GM18508 (cell line): ENCODE results near the gene MUC22.
"Not testable (repeated sequence)": the region's sequence is repeated elsewhere in the genome, so short reads cannot be mapped to it uniquely, and the experiment has no call there.

Experiments used
- ATAC-seq: cut with Tn5 transposase; IDR thresholded peaks from one replicate; pipeline ENCODE4 v1.9.1; 2021; ENCODE audit warnings: moderate number of reproducible peaks; ENCODE audit not compliant: insufficient read depth, unreplicated experiment

The MUC22 gene

DNA sequence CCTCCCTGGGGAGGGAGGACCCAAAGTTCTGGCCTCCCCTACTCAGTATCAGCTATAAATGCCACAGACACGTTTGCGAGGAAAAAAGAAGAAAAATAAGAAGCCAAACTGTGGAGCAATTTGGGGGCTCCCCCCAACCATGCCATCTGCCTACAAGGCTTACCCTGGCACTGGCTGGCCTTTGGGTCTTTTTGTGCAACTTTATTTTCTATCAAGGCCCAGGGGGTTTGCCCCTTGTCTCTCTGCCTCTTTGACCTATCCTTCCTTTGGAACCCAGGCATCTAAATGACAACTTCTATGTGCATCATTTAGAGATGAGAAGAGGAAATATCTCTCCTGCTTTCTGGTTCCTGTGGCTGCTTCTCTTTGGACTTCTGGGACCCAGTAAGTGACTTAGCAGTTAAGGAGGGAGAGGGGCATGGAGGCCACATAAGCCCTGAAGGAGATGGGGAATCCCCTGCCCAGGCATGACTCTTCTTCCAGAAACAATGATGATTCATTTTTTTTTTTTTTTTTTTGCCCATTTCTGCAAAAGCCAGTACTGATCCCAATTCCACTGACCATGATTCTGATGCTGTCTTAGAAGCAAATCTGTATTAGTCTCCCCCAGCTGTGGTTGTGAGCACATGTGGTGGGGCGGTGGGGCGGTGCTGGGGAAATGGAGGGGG, at the start of gene MUC22:
TSS of gene MUC22 (plus strand) at position 82 of the 668 bp plus-strand sequence. CDS start at position 315, 233 bp downstream.
- ATAC-seq = no peak

DNA sequence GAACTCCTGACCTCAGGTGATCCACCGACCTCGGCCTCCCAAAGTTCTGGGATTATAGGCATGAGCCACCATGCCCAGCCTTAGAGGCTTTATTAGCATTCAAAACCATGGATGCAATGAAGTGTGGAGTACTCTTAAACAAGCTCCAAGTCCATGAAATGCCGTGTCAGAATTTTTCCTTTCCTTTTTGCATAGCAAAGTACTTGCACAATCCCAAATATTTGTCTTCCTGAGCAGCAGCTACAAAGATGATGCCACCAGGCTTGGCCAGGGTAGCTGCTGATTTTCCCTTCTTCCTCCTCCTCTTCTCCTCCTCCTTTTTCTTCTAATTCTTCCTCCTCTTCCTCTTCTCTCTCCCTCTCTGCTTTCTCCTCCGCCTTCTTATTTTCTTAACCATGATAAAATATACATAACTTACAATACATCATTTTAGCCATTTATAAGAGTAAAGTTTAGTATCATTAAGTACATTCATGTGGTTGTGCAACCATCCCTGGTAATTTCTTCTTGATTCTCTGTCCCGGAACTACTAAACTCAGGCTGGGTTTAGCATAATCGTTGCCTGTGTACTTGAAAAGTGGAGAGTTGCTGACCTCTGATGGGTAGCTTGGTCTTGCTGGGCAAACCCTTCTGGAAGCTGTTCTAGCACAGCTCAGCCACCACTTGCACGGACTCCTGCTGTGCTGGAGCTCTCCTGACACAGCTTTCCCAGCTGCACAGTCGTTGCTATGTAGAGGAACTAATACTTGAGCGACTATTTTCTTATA, 49.2 kb upstream of the MUC22 start:
- no peak for ATAC-seq

DNA sequence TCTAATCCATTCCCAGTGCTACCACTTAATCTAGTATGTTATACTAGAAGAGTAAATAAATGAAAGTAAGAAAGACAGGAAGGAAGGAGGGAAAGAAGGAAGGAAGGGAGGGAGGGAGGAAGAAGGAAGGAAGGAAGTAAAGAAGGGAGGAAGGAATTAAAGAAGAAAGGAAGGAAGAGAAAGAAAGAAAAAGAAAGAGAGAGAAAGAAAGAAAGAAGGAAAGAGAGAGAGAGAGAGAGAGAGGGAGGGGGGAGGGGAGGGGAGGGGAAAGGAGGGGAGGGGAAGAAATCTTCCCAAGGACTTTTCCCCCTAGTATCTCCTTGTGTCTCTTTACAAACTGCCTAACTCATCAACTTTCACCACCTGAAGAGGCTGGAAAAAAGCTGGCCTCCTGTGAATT, 47.6 kb upstream of the MUC22 start:
- ATAC-seq = no peak

DNA sequence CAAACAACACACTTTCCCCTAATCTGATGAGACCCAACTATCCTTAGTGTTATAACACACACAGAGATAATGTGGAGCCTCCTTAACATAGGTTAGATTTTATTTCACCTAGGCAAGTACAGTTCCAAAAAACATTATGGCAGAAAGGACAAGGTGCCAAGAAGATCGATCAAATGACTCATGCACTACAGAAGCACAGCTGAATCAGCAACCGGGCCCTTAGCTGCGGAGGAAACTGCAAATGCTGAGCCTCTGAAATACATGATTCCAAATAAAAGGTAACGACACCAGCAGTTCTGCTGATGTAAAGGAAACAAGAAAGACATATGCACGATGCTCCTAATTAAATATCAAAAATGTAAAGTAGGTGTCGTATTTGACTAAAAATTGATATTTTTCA, 46.6 kb upstream of the MUC22 start:
- ATAC-seq = no peak

DNA sequence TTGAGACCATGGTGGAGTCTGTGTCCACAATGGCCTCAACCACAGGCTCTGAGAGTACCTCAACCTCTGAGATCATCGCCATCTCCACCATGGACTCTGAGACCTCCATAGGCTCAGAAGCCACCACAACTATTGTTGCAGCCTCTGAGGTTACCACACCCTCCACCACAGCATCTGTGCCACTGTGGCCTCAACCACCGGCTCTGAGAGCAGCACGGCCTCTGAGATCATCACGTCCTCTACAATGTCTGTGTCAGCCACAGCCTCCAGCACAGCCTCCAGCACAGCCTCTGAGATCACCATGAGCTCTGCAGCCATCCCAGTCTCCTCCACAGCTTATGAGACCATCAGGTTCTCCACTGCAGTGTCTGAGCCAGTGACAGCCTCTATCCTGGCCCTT, 46.2 kb upstream of the MUC22 start:
- no peak for ATAC-seq

DNA sequence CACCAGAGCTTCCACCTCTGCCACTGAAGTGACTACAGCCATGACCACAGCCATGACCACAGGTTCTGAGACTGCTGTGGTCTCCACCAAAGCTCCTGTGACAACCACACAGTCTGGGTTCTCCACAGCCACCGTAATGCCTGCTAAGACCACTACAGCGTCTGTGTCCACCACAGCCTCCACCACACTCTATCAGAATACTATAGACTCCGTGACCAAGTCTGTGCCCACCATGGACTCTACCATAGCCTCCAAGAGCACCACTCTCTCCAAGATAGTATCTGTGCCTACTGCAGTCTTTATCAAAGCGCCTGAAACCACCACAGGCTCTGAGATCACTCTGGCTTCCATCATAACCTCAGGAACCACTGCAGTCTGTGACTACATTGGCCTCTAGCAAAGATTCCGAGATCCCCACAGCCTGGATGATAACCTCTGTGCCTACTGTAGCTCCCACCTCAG, 45.1 kb upstream of the MUC22 start:
- ATAC-seq = no peak

DNA sequence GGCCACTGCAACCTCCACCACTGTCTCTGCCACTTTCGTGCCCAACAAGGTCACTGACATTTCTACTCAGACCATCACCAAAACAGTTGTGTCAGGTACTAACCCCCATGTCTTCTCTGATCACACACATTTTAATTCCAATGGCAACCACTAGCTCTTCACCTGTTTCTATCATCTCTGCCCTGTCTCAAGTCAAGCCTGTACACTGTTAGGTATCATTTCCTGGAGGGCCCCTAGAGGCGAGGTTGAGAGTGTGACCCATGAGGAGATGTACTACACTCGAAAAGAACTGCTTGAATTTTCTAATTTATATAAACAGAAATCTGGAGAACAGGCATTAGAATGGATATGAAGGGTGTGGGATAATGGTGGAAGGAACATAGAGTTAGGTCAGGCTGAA, 44.1 kb upstream of the MUC22 start:
- no peak for ATAC-seq

DNA sequence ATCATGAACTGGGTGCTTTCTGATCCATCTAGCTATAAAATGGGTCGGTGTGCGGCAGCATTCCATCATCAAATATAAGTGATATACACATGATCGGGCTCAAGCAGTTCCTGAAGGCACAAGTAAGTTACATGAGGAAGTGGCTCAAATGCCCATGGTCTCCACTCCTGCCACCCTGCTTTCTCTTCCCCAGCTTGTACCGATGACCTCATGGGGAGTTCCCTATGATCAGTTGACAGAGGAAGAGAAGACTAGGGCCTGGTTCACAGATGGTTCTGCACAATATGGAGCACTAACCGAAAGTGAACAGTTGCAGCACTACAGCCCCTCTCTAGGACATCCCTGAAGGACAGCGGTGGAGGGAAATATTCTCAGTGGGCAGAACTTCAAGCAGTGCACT, 41.1 kb upstream of the MUC22 start:
- ATAC-seq = not testable (repeated sequence)

DNA sequence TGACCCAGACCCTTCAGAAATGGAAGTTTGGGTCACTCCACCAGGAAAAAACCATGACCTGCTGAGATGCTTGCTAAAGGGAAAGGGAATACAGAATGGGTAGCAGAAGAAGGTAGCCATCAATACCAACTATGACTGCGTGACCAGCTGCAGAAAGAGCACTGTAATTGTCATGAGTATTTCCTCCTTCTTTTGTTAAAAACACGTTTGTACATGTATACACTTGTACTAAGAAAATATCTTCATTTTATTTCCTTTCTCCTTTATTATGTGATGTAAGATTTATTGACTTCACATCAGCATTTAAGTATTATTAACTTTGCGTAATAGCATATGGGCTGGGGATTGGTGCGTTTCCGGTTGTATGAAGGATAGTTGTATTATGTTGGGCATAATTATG, 39.3 kb upstream of the MUC22 start:
- no peak for ATAC-seq

DNA sequence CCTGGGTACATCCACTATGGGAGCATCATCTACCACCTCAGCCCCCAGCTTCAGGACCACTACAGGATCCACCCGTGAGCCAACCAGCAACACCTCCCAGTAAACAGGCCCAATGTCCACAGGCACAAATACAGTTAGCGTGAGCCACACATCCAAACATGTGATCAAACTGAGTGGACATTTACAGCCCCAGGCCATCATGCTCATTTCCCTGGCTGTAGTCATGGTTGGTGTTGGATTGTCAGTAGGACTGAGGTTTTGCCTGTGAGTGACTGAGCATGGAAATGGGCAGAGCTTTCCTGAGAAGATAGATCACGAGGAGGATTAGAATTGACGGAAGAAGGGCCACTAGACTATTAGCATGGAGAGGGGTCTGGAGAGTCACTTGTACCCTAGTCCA, 37.5 kb upstream of the MUC22 start:
- ATAC-seq = no peak

DNA sequence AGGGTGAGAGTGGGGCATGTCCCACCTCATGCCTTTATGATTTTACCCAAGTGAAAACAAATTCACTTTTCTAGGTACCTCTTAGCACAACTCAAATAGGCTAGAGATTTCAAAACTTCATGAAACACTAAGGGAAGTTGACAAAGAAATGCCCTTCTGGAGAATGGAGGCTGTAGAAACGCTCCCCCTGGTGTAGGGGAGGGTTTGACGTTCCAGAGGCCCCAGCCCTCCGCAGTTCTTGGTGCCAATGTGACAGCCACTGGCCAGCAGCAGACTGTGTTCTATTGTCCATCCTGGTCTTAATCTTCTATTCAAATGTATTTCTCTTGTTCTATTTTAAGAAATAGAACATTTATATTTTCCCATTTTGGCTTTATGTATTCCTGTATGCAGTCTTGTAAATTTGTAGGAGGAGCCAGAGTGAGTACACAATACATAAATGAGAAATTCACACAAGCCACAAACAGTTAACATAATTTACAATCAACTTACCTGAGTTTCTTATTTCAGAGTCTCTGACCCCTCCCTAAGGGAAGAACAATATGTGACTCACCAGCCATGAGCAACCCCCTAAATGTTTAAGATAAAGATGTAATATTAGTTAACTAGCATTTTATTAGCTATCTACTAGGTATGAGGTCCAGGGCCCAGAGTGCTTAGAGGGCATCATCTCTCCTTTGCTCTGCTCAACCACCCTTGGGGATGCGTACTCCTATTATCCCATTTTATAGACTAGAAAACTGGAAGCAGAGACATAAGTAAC, 35.6 kb upstream of the MUC22 start:
- ATAC-seq = no peak

DNA sequence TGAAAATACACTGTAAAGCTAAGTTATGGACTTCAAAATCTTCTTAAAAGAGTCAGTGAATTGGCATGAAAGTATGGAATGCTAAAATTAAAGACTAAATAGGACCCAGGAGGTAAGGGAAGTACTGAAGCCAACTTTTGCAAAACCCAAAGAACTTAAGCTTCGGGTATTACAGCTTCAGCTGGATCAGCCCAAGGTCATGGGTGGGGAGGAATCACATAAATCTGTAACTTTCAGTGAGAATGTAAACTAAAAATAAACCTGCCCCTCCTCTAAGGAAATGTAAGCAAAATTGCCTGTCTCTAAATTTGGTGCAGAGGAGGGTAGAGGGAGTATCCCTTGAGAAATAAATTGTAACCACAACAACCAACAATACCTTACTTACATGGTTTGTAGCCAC, 31.1 kb upstream of the MUC22 start:
- no peak for ATAC-seq

DNA sequence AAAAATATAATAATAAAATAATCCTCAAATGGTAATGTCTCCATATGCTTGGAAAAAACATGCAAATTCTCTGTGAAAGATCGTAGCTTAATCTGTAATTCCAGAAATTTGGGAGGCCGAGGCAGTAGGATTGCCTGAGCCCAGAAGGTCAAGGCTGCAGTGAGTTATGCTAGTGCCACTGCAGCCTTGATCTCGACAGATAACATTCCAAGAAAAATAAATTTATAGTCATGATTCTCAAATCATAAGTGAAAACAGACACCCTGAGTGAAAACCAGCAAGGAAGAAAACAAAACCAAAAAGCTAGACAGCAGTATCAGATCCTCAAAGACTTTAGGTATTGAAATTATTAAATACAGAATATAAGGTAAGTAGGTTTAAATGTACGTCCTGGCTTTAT, 30.6 kb upstream of the MUC22 start:
- ATAC-seq = no peak

DNA sequence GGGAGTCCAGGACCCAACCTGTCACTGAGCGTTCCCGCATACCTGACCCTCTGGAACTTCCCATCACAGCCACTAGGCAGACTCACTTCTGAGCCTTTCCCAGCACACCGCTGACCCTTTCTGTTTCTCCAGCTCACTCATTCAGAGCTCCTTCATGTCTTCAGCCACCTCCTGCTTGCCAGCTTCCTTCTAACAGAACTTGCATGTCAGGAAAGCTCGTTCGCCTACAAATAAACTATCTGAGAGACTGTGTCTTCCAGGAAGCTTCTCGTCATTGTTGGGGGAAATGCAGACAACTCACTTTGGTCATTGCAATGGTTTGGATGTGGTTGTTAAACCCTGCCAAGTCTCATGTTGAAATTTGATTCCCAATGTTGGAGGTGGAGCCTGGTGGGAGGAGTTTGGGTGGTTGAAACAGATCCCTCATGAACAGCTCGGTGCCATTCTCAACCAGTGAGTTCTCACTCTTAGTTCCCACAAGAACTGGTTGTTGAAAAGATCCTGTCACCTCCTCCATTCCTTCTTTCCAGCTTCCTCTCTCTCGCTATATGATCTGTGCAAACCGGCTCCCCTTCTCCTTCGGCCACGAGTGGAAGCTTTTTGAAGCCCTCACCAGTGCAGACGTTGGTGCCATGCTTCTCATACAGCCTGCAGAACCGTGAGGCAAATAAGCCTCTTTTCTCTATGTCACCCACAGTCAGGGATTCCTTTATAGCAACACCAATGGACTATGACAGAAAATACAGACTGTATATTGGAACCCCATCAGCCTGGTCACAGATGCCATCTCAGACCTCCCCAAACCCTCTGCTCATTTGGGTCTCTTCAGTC, 28.1 kb upstream of the MUC22 start:
- no peak for ATAC-seq

DNA sequence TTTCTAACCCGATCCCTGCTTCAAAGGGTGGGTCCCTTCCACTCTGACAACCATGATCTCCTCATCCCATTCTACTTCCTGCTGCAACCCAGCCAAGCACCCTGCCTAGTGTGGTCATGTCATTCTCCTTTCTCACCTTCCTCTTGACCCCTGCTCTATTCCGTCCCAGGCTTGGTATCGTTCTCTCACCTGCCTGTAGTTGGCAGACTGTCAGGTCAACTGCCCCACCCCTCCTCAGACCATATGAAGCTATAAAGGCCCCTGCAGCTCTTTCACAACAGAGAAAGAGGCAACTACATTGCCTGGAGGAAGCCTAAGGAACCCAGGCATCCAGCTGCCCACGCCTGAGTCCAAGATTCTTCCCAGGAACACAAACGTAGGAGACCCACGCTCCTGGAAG, 26.8 kb upstream of the MUC22 start, which contains the start of gene MUC21:
TSS of gene MUC21 (plus strand) at position 280 of the 400 bp plus-strand sequence. CDS start 241 bp downstream, outside the sequence.
- no peak for ATAC-seq

DNA sequence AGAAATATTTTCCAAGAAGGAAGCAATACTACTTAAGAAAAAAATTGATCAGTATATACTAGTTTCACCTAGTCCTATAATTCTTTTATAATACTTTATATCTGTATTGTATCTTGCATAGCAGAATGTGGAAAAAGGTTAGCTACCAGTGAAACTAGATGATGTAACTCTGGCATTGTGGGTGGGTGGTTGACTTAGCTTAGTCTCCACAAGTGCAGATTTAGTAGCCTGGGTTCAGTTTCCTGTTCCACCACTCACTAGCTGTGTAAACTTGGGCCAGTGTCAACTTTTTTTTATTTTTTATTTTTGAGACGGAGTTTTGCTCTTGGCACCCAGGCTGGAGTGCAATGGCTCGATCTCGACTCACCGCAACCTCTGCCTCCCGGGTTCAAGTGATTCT, 24.8 kb upstream of the MUC22 start:
- ATAC-seq = no peak

DNA sequence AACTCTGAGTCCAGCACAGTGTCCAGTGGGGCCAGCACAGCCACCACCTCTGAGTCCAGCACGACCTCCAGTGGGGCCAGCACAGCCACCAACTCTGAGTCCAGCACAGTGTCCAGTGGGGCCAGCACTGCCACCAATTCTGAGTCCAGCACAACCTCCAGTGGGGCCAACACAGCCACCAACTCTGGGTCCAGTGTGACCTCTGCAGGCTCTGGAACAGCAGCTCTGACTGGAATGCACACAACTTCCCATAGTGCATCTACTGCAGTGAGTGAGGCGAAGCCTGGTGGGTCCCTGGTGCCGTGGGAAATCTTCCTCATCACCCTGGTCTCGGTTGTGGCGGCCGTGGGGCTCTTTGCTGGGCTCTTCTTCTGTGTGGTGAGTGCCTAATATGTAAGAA, 23.0 kb upstream of the MUC22 start:
- ATAC-seq = no peak

DNA sequence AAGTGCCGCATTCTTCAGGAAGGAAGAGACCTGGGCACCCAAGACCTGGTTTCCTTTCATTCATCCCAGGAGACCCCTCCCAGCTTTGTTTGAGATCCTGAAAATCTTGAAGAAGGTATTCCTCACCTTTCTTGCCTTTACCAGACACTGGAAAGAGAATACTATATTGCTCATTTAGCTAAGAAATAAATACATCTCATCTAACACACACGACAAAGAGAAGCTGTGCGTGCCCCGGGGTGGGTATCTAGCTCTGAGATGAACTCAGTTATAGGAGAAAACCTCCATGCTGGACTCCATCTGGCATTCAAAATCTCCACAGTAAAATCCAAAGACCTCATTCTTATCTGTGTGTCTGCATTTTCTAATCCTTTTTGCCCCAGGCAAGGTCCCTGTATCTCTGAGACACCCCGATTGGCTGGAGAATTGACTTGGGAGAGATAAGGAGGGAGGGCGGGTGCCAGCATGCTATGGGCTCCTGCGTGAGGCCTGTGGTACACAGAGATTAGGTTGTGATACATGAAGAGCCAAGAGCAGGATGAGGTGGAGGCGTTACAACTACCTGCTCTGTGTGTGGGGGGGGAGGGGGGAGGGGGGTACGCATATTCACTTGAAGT, 22.0 kb upstream of the MUC22 start:
- no peak for ATAC-seq

DNA sequence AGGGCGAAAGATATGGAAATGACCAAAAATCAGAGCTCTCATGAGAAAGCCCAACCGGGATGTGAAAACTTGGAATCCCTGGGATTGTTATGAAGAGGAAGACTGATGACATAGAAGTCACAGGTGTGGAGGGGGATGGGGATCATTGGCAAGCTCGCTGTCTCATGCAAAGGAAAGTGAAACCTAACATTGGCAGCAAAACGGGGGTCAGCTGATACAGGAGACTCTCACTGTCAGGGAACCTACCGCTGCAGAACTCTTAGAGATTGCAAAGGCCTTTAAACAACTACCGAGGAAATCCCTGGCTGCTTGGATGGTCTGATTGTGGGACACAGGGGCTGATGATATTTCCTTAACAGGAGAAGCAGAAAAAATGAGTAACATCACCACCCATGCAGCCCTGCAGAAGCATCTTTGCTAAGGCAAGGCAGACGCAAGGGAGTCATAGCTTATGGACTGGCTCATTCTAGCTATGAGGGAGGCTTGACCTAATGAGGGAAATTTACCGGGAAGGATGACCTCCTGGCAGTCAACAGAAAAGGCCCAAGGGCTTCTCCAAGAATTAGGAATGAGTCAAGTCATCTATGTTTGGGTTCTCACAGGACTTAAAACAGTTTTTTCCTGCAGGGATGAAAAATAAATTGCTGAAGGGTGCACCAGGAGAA, 19.7 kb upstream of the MUC22 start:
- no peak for ATAC-seq
